Stimulated activated CD4-positive, alpha-beta T cell treated with anti-CD3 and anti-CD28 coated beads, Interleukin-1b, Interleukin-23, amount 100 ng/mL, for 48 hours (primary cell): Measurements from ENCODE around the gene ST8SIA4.
"Not testable (repeated sequence)": the region's sequence is repeated elsewhere in the genome, so short reads cannot be mapped to it uniquely, and the experiment has no call there.

Experiments used
- DNase-seq: peaks from one replicate; pipeline ENCODE4 v3.0.0-alpha.2; 2020

Gene ST8SIA4

GRCh38 chr5:100828071-100828897, 74.8 kb downstream of the ST8SIA4 start:
- no peak for DNase-seq

DNA sequence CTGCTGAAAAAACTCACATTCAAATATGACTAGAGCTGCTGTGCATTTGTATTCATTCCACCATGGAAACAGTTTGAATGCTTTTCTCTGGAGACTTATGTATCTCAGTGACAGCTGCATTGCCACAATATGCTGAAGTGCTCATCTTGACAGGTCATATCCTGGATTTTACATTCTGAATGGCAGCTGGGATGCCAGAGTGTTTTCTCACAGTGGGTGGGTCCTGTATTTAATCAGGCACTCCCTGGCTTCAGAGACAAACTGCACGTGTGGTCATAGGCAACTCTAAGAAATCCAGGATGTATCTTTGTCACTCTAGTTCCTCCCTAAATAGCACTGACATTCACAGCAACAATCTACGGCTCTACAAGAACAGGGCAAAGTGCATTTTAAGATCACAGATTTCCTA, 75.6 kb downstream of the ST8SIA4 start:
- DNase-seq = no peak

- no peak for DNase-seq
These were observed 76.9 kb downstream of the ST8SIA4 start for GRCh38 chr5:100826133-100826532.

DNA sequence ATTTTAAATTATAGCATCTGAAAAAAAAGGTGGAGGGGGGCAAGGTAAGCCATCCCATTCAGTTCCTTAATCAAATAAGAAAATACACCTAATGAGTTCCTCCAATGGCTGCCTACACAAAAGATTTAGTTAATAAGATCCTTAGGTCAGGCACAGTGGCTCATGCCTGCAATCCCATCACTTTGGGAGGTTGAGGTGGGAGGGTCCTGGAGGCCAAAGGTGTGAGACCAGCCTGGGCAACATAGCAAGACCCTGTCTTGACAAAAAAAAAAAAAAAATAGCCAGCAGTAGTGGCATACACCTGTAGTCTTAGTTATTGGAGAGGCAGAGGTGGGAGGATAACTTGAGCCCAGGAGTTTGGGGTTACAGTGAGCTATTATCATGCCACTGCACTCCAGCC, 78.4 kb downstream of the ST8SIA4 start:
- DNase-seq = no peak

- DNase-seq = no peak
These were observed 79.3 kb downstream of the ST8SIA4 start for GRCh38 chr5:100823812-100824211.

DNA sequence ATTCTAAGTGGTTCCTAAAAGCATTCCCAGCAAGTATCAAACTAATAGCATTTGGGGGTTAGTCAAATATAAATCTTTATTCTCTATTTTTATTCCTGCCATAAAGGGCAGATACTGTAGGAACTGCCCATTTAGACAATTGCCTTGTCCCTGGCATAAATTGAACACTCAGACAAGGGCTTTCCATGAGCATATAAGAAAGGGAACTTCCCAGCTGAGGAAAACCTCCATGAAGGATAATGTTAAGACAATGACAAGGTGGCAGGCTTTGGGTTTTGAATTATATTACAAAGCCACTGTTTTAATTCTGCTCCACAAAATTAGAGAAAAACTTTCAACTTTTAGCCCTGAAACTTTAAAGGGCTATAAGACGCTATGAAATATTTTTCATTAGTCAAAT, 81.3 kb downstream of the ST8SIA4 start:
- DNase-seq = no peak

- DNase-seq = no peak
These were observed 84.7 kb downstream of the ST8SIA4 start for GRCh38 chr5:100818340-100818739.

GRCh38 chr5:100803397-100803796, 99.7 kb downstream of the ST8SIA4 start:
- DNase-seq = no peak

DNA sequence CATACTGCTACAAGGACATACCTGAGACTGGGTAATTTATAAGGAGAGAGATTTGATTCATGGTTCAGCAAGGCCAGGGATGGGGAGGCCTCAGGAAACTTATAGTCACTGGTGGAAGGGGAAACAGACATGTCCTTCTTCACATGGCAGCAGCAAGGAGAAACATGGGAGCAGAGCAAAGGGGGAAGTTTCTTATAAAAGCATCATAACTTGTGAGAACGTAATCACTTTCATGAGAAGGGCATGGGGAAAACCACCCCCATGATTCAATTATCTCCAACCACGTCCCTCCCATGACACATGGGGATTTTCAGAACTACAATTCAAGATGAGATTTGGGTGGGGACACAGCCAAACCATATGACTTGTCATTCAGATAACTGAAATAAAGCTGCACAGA, 100.9 kb downstream of the ST8SIA4 start:
- DNase-seq = no peak

GRCh38 chr5:100800562-100800961, 102.5 kb downstream of the ST8SIA4 start:
- DNase-seq = no peak

DNA sequence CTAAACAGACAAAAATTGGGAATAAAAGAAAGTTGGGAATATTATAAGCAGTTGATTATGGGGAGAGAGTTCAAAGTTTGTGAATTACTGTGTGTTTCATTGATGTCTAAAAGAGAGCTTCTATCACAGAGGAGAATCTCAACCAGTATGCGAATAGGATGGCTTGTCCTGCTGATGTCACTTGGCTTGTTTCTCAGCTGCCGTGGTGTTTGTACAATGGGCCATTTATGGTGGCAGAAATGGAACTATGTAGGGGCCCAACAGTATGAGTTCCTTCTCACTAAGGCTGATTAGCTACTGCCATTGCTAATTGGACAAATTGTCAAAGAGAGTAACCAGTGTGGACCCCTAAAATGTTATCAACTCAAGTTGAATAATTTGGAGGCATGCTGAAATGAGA, 103.9 kb downstream of the ST8SIA4 start:
- DNase-seq = no peak

- DNase-seq = no peak
These were observed 105.2 kb downstream of the ST8SIA4 start for GRCh38 chr5:100797861-100798260.

- DNase-seq = no peak
These were observed 106.2 kb downstream of the ST8SIA4 start for GRCh38 chr5:100796851-100797250.

DNA sequence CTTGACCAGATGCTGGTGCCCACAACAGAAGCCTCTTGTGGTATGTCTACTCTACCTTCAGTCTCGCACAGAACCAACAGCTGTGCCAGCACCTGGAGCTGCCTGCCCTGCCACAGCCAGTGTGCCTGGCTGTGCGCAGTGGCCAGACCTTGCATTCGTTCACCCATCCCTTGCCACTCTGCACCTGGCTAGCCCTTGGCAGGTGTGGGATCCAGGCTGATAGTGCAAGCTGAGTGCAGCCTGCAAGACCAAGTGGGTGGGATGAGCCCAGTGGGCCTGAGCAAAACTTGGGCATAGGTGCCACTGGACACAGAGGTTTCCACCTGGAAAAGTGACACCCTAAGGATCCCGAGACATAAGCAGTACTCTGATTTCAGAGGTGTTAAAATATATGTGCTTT, 108.2 kb downstream of the ST8SIA4 start:
- no peak for DNase-seq

DNA sequence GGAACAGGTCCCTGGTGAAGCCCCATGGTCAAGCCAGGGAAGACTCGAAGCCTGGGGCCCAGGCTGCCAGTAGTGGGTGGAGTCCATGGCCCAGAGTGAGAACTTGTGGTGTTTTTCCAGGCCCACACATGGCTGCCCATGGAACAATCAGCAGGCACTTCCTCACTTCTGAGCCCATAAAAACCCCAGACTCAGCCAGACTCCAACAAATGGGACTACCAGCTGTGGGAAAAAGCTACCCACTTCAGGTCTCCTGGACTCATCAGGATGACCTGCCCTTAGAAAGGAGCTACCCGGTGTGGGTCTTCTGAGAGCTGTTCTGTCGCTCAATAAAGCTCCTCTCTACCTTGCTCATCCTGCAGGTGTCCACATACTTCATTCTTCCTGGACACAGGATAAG, 108.9 kb downstream of the ST8SIA4 start:
- no peak for DNase-seq

- DNase-seq = no peak
These were observed 110.3 kb downstream of the ST8SIA4 start for GRCh38 chr5:100792781-100793180.

DNA sequence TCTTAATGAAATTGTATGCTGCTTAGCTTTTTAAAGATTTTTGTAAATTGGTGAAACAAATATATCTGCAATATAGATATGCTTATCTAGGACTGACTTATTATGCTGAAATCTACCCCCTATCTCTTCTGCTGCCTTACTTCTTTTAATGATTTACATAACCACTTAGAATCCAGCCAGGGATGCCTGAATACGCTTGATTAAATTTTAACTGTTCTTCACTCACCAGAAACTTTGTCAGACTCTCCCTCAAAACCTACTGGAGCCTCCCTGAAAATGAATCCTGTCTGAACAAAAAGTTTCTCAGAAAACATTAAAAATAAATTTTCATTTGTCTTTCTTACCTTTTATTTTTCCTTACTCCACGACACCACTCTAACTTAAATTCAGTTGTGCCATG, 111.7 kb downstream of the ST8SIA4 start:
- no peak for DNase-seq

DNA sequence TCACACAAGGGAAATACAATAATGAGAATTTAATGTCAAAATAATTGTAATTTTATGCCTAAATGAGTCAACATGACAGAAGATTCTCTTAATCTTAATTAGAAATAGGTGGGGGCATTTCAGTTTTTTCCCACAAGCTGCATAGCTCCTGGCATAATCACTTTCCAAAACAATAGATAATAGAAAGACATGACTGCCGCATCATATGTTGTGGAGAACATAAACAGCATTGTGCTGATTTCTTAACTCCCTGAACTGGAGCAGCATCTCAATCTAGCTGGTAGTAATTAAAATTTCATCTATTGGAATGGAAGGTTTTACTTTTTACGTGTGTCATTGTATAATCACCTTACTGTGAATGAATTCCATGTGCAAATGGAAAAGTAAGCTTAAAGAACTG, 112.1 kb downstream of the ST8SIA4 start:
- no peak for DNase-seq

- DNase-seq = no peak
These were observed 112.9 kb downstream of the ST8SIA4 start for GRCh38 chr5:100790170-100790665.

DNA sequence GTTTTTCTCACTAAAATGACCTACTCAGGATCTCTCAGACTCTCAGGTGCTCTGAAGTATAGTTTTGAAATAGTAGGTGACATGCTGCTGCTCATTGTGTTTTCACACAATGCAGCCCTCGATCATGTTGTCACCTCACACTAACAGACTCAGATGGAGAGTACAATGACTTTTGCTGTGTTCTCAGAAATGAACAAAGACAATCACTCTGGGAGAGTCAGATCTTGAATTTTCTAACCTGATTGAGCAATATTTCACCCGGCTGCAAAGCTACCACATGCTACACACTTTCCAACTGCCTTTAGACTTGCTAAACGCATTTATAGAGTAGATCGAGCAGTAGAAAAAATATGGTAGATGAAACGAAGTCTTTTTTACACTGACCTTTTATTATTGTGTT, 113.4 kb downstream of the ST8SIA4 start:
- DNase-seq = no peak

GRCh38 chr5:100788417-100788816, 114.7 kb downstream of the ST8SIA4 start:
- no peak for DNase-seq

GRCh38 chr5:100787648-100788047, 115.4 kb downstream of the ST8SIA4 start:
- no peak for DNase-seq

DNA sequence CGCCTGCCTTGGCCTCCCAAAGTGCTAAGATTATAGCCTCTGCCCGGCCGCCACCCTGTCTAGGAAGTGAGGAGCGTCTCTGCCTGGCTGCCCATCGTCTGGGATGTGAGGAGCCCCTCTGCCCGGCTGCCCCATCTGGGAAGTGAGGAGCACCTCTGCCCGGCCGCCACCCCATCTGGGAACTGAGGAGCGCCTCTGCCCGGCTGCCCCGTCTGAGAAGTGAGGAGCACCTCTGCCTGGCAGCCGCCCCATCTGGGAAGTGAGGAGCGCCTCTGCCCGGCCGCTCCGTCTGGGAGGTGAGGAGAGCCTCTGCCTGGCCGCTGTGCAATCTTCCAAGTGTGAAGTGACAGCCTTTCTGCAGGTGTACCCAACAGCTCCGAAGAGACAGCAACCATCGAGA, 117.5 kb downstream of the ST8SIA4 start:
- not testable (repeated sequence) for DNase-seq

DNA sequence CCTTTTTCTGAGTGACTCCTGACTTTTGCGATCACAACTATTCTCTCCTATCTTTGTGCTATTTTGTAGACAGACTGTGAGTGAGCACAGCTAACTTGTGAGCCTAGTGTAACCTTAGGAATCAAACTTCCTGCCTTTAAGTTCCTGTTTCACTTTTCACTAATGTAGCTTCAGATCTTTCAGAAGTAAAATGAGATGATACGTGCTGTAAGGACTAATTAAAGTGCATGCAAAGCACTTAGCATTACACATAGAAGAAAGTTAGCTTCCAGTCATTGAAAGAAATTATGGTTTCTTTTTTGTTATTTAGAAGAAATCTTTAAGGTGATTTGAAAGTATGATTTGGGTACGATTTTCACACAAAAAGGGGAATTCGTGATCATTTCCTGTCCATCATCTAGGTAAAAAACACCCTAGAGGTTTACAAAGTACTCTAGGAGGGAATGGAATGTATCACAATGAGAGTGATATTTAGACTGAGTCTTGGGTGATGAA, 122.7 kb downstream of the ST8SIA4 start:
- DNase-seq = no peak
